ENCODE results near the gene PHLPP1. TPM values are rescaled to one million over a fixed set of nuclear protein-coding genes. Genes with fewer than 3 reads are reported as not detected.

Gene PHLPP1
- total RNA-seq, 1 experiment from 2014 or later: 39.9 TPM

DNA sequence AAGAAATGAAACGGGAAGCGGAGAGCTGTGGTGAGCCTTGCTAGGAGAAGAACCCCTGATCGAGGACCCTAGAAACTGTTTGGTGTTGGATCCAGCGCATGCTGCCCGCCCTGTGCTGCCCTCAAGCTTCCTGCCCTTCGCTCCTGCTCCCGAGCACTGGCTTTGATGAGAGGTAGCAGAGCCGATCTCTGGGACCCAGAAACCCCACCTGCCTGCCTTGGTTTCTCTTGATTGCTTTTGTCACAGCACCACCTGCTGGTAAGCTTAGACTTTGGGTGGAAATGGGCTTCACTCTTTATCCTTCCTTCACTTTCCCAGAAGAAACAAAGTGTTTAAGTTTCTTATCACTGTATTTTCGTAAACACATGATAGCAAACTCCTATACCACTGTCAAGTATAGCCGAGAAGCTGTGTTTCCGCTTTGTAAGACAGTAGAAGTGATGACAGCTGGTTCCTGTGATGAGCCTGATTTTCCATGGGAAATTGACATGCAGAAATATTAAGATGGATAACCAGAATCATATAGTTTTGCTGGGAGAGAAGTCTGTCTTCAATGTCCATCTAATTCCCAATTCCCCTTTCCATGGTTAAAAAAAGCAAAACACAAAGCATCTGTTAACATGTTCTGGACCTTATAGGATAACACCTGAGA lies 267.4 kb downstream of the PHLPP1 start:
- no CpG with 5 or more reads among the region's 11 CpGs for WGBS (ENCODE audit: extremely low coverage, insufficient read length, low lambda C conversion rate)
- Histone ChIP-seq H2BK15ac (ENCODE audit: low read depth, low read length) (no peak overlapping the region), H2AFZ (ENCODE audit: low read length) (no peak overlapping the region), H2BK120ac (ENCODE audit: low read depth, low read length, poor library complexity, severe bottlenecking) (no peak overlapping the region), H4K8ac (replicated peaks; ENCODE audit: insufficient read length, low read depth, low read length) (no peak overlapping the region), H3K23me2 (ENCODE audit: insufficient read length, low read depth, low read length, poor library complexity, severe bottlenecking) (no peaks in the 10 kb centered on the region), H3K9ac (ENCODE audit: extremely low read depth, insufficient read length, low read length) (no peak overlapping the region), H3K27me3 (ENCODE audit: insufficient read depth, low read length) (no peaks in the 10 kb centered on the region), H4K5ac (ENCODE audit: insufficient read length, low read depth, low read length) (no peak overlapping the region), H3K4ac (ENCODE audit: low read depth, low read length) (no peak overlapping the region), H2AK5ac (ENCODE audit: insufficient read length, low read length) (no peak overlapping the region), H3K79me2 (ENCODE audit: insufficient read depth, low read length) (no peaks in the 10 kb centered on the region), H2BK5ac (ENCODE audit: insufficient read length, low read length) (no peak overlapping the region), H3K23ac (ENCODE audit: insufficient read length, low read depth, low read length) (no peak overlapping the region), H3T11ph (ENCODE audit: low read length) (no peak overlapping the region), H3K18ac (ENCODE audit: insufficient read length, low read depth, low read length) (no peak overlapping the region), H4K20me1 (ENCODE audit: control insufficient read depth, insufficient read depth, insufficient read length) (no peaks in the 10 kb centered on the region), H3K14ac (ENCODE audit: insufficient read depth, low read length) (no peak overlapping the region), H3K79me1 (ENCODE audit: insufficient read depth, low read depth, low read length, poor library complexity, severe bottlenecking) (no peaks in the 10 kb centered on the region), H2BK20ac (ENCODE audit: low read depth, low read length, poor library complexity, severe bottlenecking) (no peak overlapping the region), H2BK12ac (ENCODE audit: insufficient read length, low read depth, low read length) (no peak overlapping the region), H3K27ac (ENCODE audit: insufficient read length, low read depth, low read length) (no peak overlapping the region), H3K9me3 (ENCODE audit: control insufficient read depth, low read depth, low read length) (no peaks in the 10 kb centered on the region), H3K4me1 (ENCODE audit: insufficient read depth, low read length) (no peaks in the 10 kb centered on the region), H4K91ac (ENCODE audit: insufficient read length, low read depth, low read length) (no peak overlapping the region), H3K56ac (ENCODE audit: insufficient read length, low read depth, low read length) (no peak overlapping the region), H3K4me2 (ENCODE audit: insufficient read depth, insufficient read length, low read length) (no peak overlapping the region)
- no peak overlapping the region for H3K4me3 Mint-ChIP-seq
- DNase-seq: peak; percentile 84
- H3K27me3 Mint-ChIP-seq (ENCODE audit: low read depth): no peaks in the 10 kb centered on the region
- peaks cover 2 to 11% of the 10 kb centered on the region in 2 experiments for H3K4me1 Mint-ChIP-seq
- peaks cover 5 to 29% (median 26%) of the 10 kb centered on the region in 3 experiments; a peak in 6 of 7 replicates for H3K36me3 Mint-ChIP-seq (ENCODE audit: insufficient read depth in 1 of 3, low read depth in 3 of 3)
- H3K9me3 Mint-ChIP-seq: no peaks in the 10 kb centered on the region
- TF ChIP-seq, protein P1, sequence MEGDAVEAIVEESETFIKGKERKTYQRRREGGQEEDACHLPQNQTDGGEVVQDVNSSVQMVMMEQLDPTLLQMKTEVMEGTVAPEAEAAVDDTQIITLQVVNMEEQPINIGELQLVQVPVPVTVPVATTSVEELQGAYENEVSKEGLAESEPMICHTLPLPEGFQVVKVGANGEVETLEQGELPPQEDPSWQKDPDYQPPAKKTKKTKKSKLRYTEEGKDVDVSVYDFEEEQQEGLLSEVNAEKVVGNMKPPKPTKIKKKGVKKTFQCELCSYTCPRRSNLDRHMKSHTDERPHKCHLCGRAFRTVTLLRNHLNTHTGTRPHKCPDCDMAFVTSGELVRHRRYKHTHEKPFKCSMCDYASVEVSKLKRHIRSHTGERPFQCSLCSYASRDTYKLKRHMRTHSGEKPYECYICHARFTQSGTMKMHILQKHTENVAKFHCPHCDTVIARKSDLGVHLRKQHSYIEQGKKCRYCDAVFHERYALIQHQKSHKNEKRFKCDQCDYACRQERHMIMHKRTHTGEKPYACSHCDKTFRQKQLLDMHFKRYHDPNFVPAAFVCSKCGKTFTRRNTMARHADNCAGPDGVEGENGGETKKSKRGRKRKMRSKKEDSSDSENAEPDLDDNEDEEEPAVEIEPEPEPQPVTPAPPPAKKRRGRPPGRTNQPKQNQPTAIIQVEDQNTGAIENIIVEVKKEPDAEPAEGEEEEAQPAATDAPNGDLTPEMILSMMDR (conservative IDR thresholded peaks at IDR 0.05): peak; percentile 83
- H3K27ac Mint-ChIP-seq: no peak overlapping the region; a peak in 1 of 7 replicates

Data from H9 (cell line).